ENCODE results near the gene FAM184B.

The FAM184B gene

DNA sequence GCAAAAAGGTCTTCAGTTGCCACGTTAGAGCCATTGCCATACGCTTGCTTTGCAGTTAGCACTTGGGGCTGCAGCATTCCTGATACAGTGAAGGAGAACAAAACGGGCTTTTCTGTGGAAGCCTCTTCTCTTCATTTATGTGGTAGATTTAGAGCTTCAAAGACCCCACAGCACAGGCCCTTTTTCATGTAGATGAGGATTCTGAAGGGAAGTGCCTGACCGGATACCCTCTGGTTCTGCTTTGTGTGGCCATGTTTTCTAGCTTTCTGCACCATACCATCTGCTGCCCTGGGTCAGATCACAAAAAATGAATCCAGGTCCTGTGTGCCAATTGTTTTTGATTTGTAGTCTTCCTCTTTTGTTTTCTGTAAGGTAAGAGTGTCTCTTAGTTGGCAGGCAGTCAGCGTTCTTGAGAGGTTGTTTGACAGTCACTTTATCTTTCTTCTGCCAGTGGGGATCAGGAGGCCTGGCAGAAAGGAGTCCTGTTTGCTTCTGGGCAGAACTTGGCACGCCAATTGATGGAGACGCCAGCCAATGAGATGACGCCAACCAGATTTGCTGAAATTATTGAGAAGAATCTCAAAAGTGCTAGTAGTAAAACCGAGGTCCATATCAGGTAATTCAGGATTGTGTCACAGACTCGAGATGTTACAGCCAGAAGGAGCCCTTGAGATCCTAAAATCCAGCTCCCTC lies 196.8 kb downstream of the FAM184B start:
- no peak overlapping the region for H3K4me3 ChIP-seq (ENCODE audit: low read depth, low read length)
- TF ChIP-seq, protein P1, sequence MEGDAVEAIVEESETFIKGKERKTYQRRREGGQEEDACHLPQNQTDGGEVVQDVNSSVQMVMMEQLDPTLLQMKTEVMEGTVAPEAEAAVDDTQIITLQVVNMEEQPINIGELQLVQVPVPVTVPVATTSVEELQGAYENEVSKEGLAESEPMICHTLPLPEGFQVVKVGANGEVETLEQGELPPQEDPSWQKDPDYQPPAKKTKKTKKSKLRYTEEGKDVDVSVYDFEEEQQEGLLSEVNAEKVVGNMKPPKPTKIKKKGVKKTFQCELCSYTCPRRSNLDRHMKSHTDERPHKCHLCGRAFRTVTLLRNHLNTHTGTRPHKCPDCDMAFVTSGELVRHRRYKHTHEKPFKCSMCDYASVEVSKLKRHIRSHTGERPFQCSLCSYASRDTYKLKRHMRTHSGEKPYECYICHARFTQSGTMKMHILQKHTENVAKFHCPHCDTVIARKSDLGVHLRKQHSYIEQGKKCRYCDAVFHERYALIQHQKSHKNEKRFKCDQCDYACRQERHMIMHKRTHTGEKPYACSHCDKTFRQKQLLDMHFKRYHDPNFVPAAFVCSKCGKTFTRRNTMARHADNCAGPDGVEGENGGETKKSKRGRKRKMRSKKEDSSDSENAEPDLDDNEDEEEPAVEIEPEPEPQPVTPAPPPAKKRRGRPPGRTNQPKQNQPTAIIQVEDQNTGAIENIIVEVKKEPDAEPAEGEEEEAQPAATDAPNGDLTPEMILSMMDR (IDR thresholded peaks at IDR 0.05; ENCODE audit: borderline replicate concordance, insufficient read depth, low read depth, low read length): no peak

DNA sequence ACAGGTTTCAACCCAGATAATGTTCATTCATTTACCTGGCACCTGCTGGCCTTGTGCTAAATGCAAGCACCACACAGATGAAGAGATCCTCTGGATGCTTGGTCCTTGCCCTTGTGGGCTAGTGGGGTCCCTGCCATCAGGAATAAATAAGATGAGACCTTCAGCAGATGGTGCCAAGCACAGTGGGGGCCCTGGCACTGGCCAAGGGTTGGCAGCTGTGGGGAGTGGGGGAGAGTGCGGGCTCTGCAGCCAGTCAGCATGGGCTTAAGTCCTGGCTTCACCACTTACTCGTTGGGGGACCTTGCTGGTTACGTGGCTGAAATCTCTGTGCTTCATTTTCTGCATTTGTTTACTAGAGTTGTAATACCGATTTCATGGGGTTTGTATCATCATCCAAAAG lies 197.5 kb downstream of the FAM184B start:
- TF ChIP-seq, protein P1 (IDR thresholded peaks at IDR 0.05; ENCODE audit: borderline replicate concordance, insufficient read depth, low read depth, low read length): no peak
- no peak overlapping the region for H3K4me3 ChIP-seq (ENCODE audit: low read depth, low read length)

DNA sequence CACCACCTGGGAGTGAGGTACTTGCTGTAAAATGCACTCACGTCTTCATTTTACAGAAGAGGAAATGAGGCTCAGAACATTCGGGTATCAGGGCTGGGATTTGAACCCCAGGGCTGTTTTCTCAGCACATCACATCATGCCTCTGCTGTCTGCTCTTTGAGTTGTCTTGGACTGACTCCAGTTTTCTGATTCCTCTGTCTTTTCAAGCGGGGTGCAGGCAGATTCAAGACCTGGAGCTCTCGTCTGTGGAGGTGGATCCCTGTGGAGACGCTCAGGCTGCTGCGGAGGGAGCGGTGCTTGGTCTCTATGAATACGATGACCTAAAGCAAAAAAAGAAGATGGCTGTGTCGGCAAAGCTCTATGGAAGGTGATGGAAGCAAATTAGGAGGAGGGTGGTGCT lies 198.1 kb downstream of the FAM184B start:
- H3K4me3 ChIP-seq (ENCODE audit: low read depth, low read length): no peak overlapping the region
- TF ChIP-seq, protein P1 (IDR thresholded peaks at IDR 0.05; ENCODE audit: borderline replicate concordance, insufficient read depth, low read depth, low read length): no peak

DNA sequence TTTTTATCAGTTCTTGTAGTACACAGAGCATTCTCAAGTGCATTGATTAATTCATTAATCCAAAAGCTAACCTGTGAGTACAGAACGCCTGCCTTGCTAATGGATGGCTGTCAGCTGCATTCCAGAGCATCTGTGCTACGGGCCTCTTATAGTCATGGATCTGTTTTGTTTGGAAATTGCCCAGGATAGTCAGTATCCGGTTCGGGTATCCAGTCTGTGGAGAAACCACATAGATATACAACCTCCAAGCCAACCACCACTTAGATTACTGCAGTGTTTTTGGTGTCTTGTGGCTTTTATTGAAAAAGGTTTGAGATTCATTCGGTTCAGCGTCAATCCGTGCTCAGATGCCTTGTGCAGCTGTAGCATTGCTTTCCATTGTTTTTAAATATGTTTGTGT lies 200.5 kb downstream of the FAM184B start:
- TF ChIP-seq, protein P1 (IDR thresholded peaks at IDR 0.05; ENCODE audit: borderline replicate concordance, insufficient read depth, low read depth, low read length): no peak
- no peak overlapping the region for H3K4me3 ChIP-seq (ENCODE audit: low read depth, low read length)

Data from GM12875 (cell line).